Neural progenitor cell (in vitro differentiated cells): ENCODE results near the gene MAGED1. TPM values are rescaled to one million over a fixed set of nuclear protein-coding genes. Genes with fewer than 3 reads are reported as not detected.

Source experiments
- DNase-seq: peaks from one replicate; pipeline ENCODE4 v3.0.0-alpha.2; 2016; ENCODE audit warnings: low spot score
- H2AFZ ChIP-seq: fragments of 200-600 bp; sonication (generic); replicated peaks from 2 replicates; pipeline ENCODE4 v1.6.1; 2016; ENCODE audit warnings: antibody characterized with exemption
- H3F3A ChIP-seq: fragments of 200-600 bp; sonication (generic); 2 replicates; pipeline ENCODE4 v1.6.1; 2016; ENCODE audit warnings: antibody characterized with exemption, low read depth
- H3K27ac ChIP-seq: fragments of 200-600 bp; sonication (generic); 2 replicates; pipeline ENCODE4 v1.5.1; 2016; ENCODE audit warnings: mild to moderate bottlenecking
- H3K27me3 ChIP-seq: fragments of 200-600 bp; sonication (generic); 2 replicates; pipeline ENCODE4 v1.6.1; 2016; ENCODE audit warnings: mild to moderate bottlenecking, moderate library complexity
- H3K36me3 ChIP-seq: fragments of 200-600 bp; sonication (generic); 2 replicates; pipeline ENCODE4 v1.5.1; 2016
- H3K4me1 ChIP-seq: fragments of 200-600 bp; sonication (generic); 2 replicates; pipeline ENCODE4 v1.6.1; 2016; ENCODE audit warnings: mixed run types
- H3K4me2 ChIP-seq: fragments of 200-600 bp; sonication (generic); 2 replicates; pipeline ENCODE4 v1.6.1; 2016
- H3K4me3 ChIP-seq: fragments of 200-600 bp; sonication (generic); 2 replicates; pipeline ENCODE4 v1.5.1; 2016
- H3K79me2 ChIP-seq: fragments of 200-600 bp; sonication (generic); 2 replicates; pipeline ENCODE4 v1.6.1; 2016; ENCODE audit warnings: low read depth
- H3K9ac ChIP-seq: fragments of 200-600 bp; sonication (generic); 2 replicates; pipeline ENCODE4 v1.6.1; 2016
- H3K9me3 ChIP-seq: fragments of 200-600 bp; sonication (generic); 2 replicates; pipeline ENCODE4 v1.5.1; 2016; ENCODE audit warnings: low read depth
- H4K20me1 ChIP-seq: fragments of 200-600 bp; sonication (generic); 2 replicates; pipeline ENCODE4 v1.6.1; 2016; ENCODE audit warnings: low read depth
- H3K27ac Mint-ChIP-seq: 3 replicates; pipeline ENCODE4 v1.8.0; 2021; ENCODE audit warnings: mixed read lengths
- H3K27me3 Mint-ChIP-seq: 2 replicates; pipeline ENCODE4 v1.8.0; 2022; ENCODE audit warnings: low read depth, mild to moderate bottlenecking, inconsistent platforms, moderate library complexity, mixed read lengths; ENCODE audit not compliant: insufficient read depth
- H3K36me3 Mint-ChIP-seq: 3 replicates; pipeline ENCODE4 v1.8.0; 2021; ENCODE audit warnings: mixed read lengths
- H3K4me1 Mint-ChIP-seq: 3 replicates; pipeline ENCODE4 v1.8.0; 2021; ENCODE audit warnings: mixed read lengths
- H3K4me3 Mint-ChIP-seq: 3 replicates; pipeline ENCODE4 v1.8.0; 2021; ENCODE audit warnings: mild to moderate bottlenecking, moderate library complexity, mixed read lengths
- H3K9me3 Mint-ChIP-seq: 3 replicates; pipeline ENCODE4 v1.8.0; 2020; ENCODE audit warnings: mixed read lengths
- CTCF ChIP-seq: fragments of 200-600 bp; sonication (generic); IDR thresholded peaks from 2 replicates; pipeline ENCODE4 v1.5.1; 2017; ENCODE audit warnings: antibody characterized with exemption, mild to moderate bottlenecking
- EZH2 ChIP-seq: fragments of 200-600 bp; sonication (generic); IDR thresholded peaks from 2 replicates; pipeline ENCODE4 v1.6.1; 2017; ENCODE audit warnings: antibody characterized with exemption, mild to moderate bottlenecking, moderate library complexity
- EZH2phosphoT487 ChIP-seq: fragments of 200-600 bp; sonication (generic); IDR thresholded peaks from 2 replicates; pipeline ENCODE4 v1.6.1; 2017; ENCODE audit warnings: antibody characterized with exemption
- total RNA-seq: library from RNA; depleted of rRNA; stranded (reverse); fragments of >200 nt; gene quantifications from 2 replicates; pipeline ENCODE4 v1.2.3, GENCODE V29; 2015; ENCODE audit warnings: low replicate concordance

MAGED1 gene
- total RNA-seq, 1 donor from 2014 or later = 133 TPM

GRCh38 chrX:51893931-51894696, 691 bp downstream of the MAGED1 start:
- peak; percentile 59 for DNase-seq
- H3K4me1 ChIP-seq = peaks cover 6% of the 10 kb centered on the region
- H2AFZ ChIP-seq = no peak overlapping the region
- H3K36me3 ChIP-seq = no peaks in the 10 kb centered on the region
- Mint-ChIP-seq H3K27me3 (peaks cover 12% of the 10 kb centered on the region), H3K9me3 (peaks cover 4% of the 10 kb centered on the region), H3K27ac (peak overlapping the region; percentile 81), H3K4me3 (peak overlapping the region; percentile 89), H3K36me3 (peaks cover 21% of the 10 kb centered on the region), H3K4me1 (peaks cover 22% of the 10 kb centered on the region)
- peak overlapping the region; percentile 53 for H3K27ac ChIP-seq
- peaks cover 36% of the 10 kb centered on the region for H3K79me2 ChIP-seq
- no peaks in the 10 kb centered on the region for H3K27me3 ChIP-seq
- H4K20me1 ChIP-seq = peaks cover 7% of the 10 kb centered on the region
- peak overlapping the region; percentile 73 for H3K4me3 ChIP-seq
- peak overlapping the region; percentile 80 for H3K4me2 ChIP-seq
- no peaks in the 10 kb centered on the region for H3K9me3 ChIP-seq
- peak overlapping the region; percentile 47 for H3K9ac ChIP-seq
- TF ChIP-seq EZH2phosphoT487 (no peak), EZH2 (no peak), CTCF (no peak)
- no peaks in the 10 kb centered on the region for H3F3A ChIP-seq

- Histone ChIP-seq H3F3A (no peaks in the 10 kb centered on the region), H3K4me2 (peak overlapping the region; percentile 80), H3K4me3 (peak overlapping the region; percentile 73), H4K20me1 (peaks cover 7% of the 10 kb centered on the region), H3K4me1 (peaks cover 6% of the 10 kb centered on the region), H3K79me2 (peaks cover 36% of the 10 kb centered on the region), H3K9me3 (no peaks in the 10 kb centered on the region), H3K27me3 (no peaks in the 10 kb centered on the region), H3K9ac (no peak overlapping the region), H3K36me3 (no peaks in the 10 kb centered on the region), H2AFZ (no peak overlapping the region), H3K27ac (no peak overlapping the region)
- Mint-ChIP-seq H3K4me3 (peak overlapping the region; percentile 89), H3K9me3 (peaks cover 4% of the 10 kb centered on the region), H3K27me3 (peaks cover 12% of the 10 kb centered on the region), H3K36me3 (peaks cover 21% of the 10 kb centered on the region), H3K4me1 (peaks cover 22% of the 10 kb centered on the region), H3K27ac (peak overlapping the region; percentile 37)
- peak; percentile 14 for DNase-seq
- TF ChIP-seq EZH2 (no peak), EZH2phosphoT487 (no peak), CTCF (peak; percentile 17)
These were observed 1.4 kb downstream of the MAGED1 start for GRCh38 chrX:51894697-51895336.

GRCh38 chrX:51896626-51897025, 3.2 kb downstream of the MAGED1 start:
- Mint-ChIP-seq H3K27ac (no peak overlapping the region), H3K4me3 (peak overlapping the region; percentile 68)

More at GRCh38 chrX:51896626-51897025, 3.2 kb downstream of the MAGED1 start:
- TF ChIP-seq EZH2 (no peak), EZH2phosphoT487 (no peak), CTCF (no peak)
- Histone ChIP-seq H4K20me1 (peaks cover 10% of the 10 kb centered on the region), H3K4me2 (no peak overlapping the region), H3K4me3 (no peak overlapping the region), H3K9me3 (no peaks in the 10 kb centered on the region), H3F3A (no peaks in the 10 kb centered on the region), H3K79me2 (peaks cover 36% of the 10 kb centered on the region), H3K9ac (no peak overlapping the region), H2AFZ (no peak overlapping the region), H3K27me3 (no peaks in the 10 kb centered on the region), H3K4me1 (peaks cover 6% of the 10 kb centered on the region), H3K36me3 (no peaks in the 10 kb centered on the region), H3K27ac (no peak overlapping the region)
- Mint-ChIP-seq H3K36me3 (peaks cover 27% of the 10 kb centered on the region), H3K27me3 (peaks cover 10% of the 10 kb centered on the region), H3K9me3 (peaks cover 4% of the 10 kb centered on the region), H3K4me1 (peaks cover 18% of the 10 kb centered on the region)
- no peak for DNase-seq
